ENCODE measurements around the gene CARS1. TPM values are rescaled to one million over a fixed set of nuclear protein-coding genes. Genes with fewer than 3 reads are reported as not detected.

Gene CARS1
- 10 to 100 TPM; 25.2 to 26.2 (median 25.9) TPM for polyA plus RNA-seq (ENCODE audit: insufficient read length in 4 of 4)

GRCh38 chr11:3057069-3057963 is at the start of gene CARS1:
Gene CARS1, minus strand, starts transcription at chr11:3057423. Its CDS starts 56 bp downstream, at chr11:3057367.
- peak; percentile 82 to 85 (median 82) for DNase-seq (ENCODE audit: low read depth in 4 of 4, low spot score in 3 of 4)

GRCh38 chr11:3105791-3106735 is 48.8 kb upstream of the CARS1 start:
- DNase-seq (ENCODE audit: low read depth in 4 of 4, low spot score in 3 of 4): no peak

GRCh38 chr11:3104961-3105790 is 48.0 kb upstream of the CARS1 start:
- DNase-seq (ENCODE audit: low read depth in 4 of 4, low spot score in 3 of 4): no peak

- no peak for DNase-seq (ENCODE audit: low read depth in 4 of 4, low spot score in 3 of 4)
Observed at GRCh38 chr11:3104051-3104714, 47.0 kb upstream of the CARS1 start.

GRCh38 chr11:3103076-3103475 is 45.9 kb upstream of the CARS1 start:
- DNase-seq (ENCODE audit: low read depth in 4 of 4, low spot score in 3 of 4): no peak

- no peak for DNase-seq (ENCODE audit: low read depth in 4 of 4, low spot score in 3 of 4)
Observed at GRCh38 chr11:3102641-3102921, 45.4 kb upstream of the CARS1 start.

GRCh38 chr11:3101921-3102640 is 44.9 kb upstream of the CARS1 start:
- DNase-seq (ENCODE audit: low read depth in 4 of 4, low spot score in 3 of 4): no peak

- DNase-seq (ENCODE audit: low read depth in 4 of 4, low spot score in 3 of 4): no peak
Observed at GRCh38 chr11:3099178-3099577, 42.0 kb upstream of the CARS1 start.

- no peak for DNase-seq (ENCODE audit: low read depth in 4 of 4, low spot score in 3 of 4)
Observed at GRCh38 chr11:3096909-3097530, 39.8 kb upstream of the CARS1 start.

- no peak for DNase-seq (ENCODE audit: low read depth in 4 of 4, low spot score in 3 of 4)
Observed at GRCh38 chr11:3095712-3096361, 38.6 kb upstream of the CARS1 start.

- DNase-seq (ENCODE audit: low read depth in 4 of 4, low spot score in 3 of 4): no peak
Observed at GRCh38 chr11:3094223-3094824, 37.1 kb upstream of the CARS1 start.

- no peak for DNase-seq (ENCODE audit: low read depth in 4 of 4, low spot score in 3 of 4)
Observed at GRCh38 chr11:3093281-3094191, 36.3 kb upstream of the CARS1 start.

- no peak for DNase-seq (ENCODE audit: low read depth in 4 of 4, low spot score in 3 of 4)
Observed at GRCh38 chr11:3092603-3093141, 35.4 kb upstream of the CARS1 start.

- peak in 2 of 4 donors; percentile 38 to 48 for DNase-seq (ENCODE audit: low read depth in 4 of 4, low spot score in 3 of 4)
Observed at GRCh38 chr11:3091846-3092602, 34.8 kb upstream of the CARS1 start.

GRCh38 chr11:3091081-3091845 is 34.0 kb upstream of the CARS1 start:
- DNase-seq (ENCODE audit: low read depth in 4 of 4, low spot score in 3 of 4): no peak
